Neural cell (in vitro differentiated cells): ENCODE results near the gene USP32.
"Not testable (repeated sequence)": the region's sequence is repeated elsewhere in the genome, so short reads cannot be mapped to it uniquely, and the experiment has no call there.

Source experiments
- EP300 ChIP-seq: fragments of 450-650 bp; conservative IDR thresholded peaks from 2 replicates; pipeline ENCODE4 v1.6.1; 2014; ENCODE audit warnings: antibody characterized with exemption, mild to moderate bottlenecking, moderate library complexity; ENCODE audit not compliant: poor library complexity, severe bottlenecking
- EZH2 ChIP-seq: fragments of 200-600, 300-800 bp; shearing (Covaris generic), sonication (generic); IDR thresholded peaks from 2 replicates; pipeline ENCODE4 v1.6.1; 2014; ENCODE audit warnings: antibody characterized with exemption, low read length, borderline replicate concordance, mild to moderate bottlenecking; ENCODE audit not compliant: insufficient read depth, poor library complexity, severe bottlenecking
- MXI1 ChIP-seq: fragments of 450-650 bp; conservative IDR thresholded peaks from 2 replicates; pipeline ENCODE4 v1.6.1; 2014; ENCODE audit warnings: antibody characterized with exemption, mild to moderate bottlenecking; ENCODE audit not compliant: poor library complexity, severe bottlenecking
- POLR2AphosphoS5 ChIP-seq: IDR thresholded peaks from 2 replicates; pipeline ENCODE4 v1.6.1; 2012
- RAD21 ChIP-seq: fragments of 450-650 bp; conservative IDR thresholded peaks from 2 replicates; pipeline ENCODE4 v1.6.1; 2014; ENCODE audit warnings: antibody characterized with exemption, mild to moderate bottlenecking, moderate library complexity
- SMC3 ChIP-seq: fragments of 450-650 bp; conservative IDR thresholded peaks from 2 replicates; pipeline ENCODE4 v1.6.1; 2014; ENCODE audit warnings: antibody characterized with exemption, mild to moderate bottlenecking, moderate library complexity; ENCODE audit not compliant: poor library complexity
- TAF1 ChIP-seq: IDR thresholded peaks from 2 replicates; pipeline ENCODE4 v1.6.1; 2012; ENCODE audit warnings: low read depth
- TF ChIP-seq, protein P1 (sequence below): fragments of 450-650 bp; IDR thresholded peaks from 2 replicates; pipeline ENCODE4 v1.5.1; 2014; ENCODE audit warnings: antibody characterized with exemption, mild to moderate bottlenecking, moderate library complexity; ENCODE audit not compliant: poor library complexity, severe bottlenecking
- TF ChIP-seq, protein P2 (sequence below): IDR thresholded peaks from 2 replicates; pipeline ENCODE4 v1.6.1; 2012; ENCODE audit warnings: borderline replicate concordance

DNA sequence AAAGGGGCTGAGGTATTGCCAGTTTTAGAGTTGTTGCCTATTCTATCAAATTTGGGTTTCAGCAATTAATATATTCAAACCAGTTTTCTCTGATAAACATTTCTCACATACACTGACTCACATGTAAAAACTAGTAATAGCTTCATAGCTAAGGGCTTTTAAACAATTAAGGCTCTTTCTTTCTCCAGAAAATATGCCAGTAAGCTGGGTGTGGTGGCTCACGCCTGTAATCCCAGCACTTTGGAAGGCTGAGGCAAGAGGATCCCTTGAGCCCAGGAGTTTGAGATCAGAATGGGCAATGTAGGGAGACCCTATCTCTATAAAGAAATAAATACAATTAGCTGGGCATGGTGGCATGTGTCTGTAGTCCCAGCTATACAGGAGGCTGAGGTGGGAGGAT is 193.3 kb downstream of the USP32 start:
- TF ChIP-seq EP300, RAD21, EZH2, POLR2AphosphoS5, TAF1, SMC3, MXI1: not testable (repeated sequence)
- TF ChIP-seq, protein P1, sequence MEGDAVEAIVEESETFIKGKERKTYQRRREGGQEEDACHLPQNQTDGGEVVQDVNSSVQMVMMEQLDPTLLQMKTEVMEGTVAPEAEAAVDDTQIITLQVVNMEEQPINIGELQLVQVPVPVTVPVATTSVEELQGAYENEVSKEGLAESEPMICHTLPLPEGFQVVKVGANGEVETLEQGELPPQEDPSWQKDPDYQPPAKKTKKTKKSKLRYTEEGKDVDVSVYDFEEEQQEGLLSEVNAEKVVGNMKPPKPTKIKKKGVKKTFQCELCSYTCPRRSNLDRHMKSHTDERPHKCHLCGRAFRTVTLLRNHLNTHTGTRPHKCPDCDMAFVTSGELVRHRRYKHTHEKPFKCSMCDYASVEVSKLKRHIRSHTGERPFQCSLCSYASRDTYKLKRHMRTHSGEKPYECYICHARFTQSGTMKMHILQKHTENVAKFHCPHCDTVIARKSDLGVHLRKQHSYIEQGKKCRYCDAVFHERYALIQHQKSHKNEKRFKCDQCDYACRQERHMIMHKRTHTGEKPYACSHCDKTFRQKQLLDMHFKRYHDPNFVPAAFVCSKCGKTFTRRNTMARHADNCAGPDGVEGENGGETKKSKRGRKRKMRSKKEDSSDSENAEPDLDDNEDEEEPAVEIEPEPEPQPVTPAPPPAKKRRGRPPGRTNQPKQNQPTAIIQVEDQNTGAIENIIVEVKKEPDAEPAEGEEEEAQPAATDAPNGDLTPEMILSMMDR = not testable (repeated sequence)
- TF ChIP-seq, protein P2, sequence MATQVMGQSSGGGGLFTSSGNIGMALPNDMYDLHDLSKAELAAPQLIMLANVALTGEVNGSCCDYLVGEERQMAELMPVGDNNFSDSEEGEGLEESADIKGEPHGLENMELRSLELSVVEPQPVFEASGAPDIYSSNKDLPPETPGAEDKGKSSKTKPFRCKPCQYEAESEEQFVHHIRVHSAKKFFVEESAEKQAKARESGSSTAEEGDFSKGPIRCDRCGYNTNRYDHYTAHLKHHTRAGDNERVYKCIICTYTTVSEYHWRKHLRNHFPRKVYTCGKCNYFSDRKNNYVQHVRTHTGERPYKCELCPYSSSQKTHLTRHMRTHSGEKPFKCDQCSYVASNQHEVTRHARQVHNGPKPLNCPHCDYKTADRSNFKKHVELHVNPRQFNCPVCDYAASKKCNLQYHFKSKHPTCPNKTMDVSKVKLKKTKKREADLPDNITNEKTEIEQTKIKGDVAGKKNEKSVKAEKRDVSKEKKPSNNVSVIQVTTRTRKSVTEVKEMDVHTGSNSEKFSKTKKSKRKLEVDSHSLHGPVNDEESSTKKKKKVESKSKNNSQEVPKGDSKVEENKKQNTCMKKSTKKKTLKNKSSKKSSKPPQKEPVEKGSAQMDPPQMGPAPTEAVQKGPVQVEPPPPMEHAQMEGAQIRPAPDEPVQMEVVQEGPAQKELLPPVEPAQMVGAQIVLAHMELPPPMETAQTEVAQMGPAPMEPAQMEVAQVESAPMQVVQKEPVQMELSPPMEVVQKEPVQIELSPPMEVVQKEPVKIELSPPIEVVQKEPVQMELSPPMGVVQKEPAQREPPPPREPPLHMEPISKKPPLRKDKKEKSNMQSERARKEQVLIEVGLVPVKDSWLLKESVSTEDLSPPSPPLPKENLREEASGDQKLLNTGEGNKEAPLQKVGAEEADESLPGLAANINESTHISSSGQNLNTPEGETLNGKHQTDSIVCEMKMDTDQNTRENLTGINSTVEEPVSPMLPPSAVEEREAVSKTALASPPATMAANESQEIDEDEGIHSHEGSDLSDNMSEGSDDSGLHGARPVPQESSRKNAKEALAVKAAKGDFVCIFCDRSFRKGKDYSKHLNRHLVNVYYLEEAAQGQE = not testable (repeated sequence)
